Measurements from ENCODE around the gene FNDC3A. TPM values are rescaled to one million over a fixed set of nuclear protein-coding genes. Genes with fewer than 3 reads are reported as not detected.

FNDC3A gene
- total RNA-seq, 3 donors from 2014 or later (not counting 1 experiment from before 2014, with no cell fraction given): 38.3 to 46.0 (median 41.5) TPM

- ATAC-seq (no peak), DNase-seq (no peak)
- Histone ChIP-seq H3K27ac (ENCODE audit: low read length) (no peak overlapping the region), H3K36me3 (ENCODE audit: control insufficient read depth, insufficient read depth, low read length) (no peaks in the 10 kb centered on the region), H3K27me3 (ENCODE audit: control insufficient read depth, insufficient read depth, low read length) (peaks cover 16% of the 10 kb centered on the region), H3K4me1 (ENCODE audit: control insufficient read depth, insufficient read depth, low read length) (peaks cover 19% of the 10 kb centered on the region), H3K4me3 (ENCODE audit: low read length) (no peak overlapping the region), H3K9me3 (ENCODE audit: control insufficient read depth, insufficient read depth, low read length) (no peaks in the 10 kb centered on the region)
- Mint-ChIP-seq H3K27ac (no peak overlapping the region), H3K9me3 (no peaks in the 10 kb centered on the region), H3K36me3 (no peaks in the 10 kb centered on the region), H3K4me3 (peak overlapping the region; percentile 13), H3K4me1 (peaks cover 16 to 21% of the 10 kb centered on the region in 2 donors), H3K27me3 (ENCODE audit: low read depth in 2 of 2) (peaks cover 44 to 47% of the 10 kb centered on the region in 2 donors)
- 91% methylated on average over 17 of the region's 17 CpGs for WGBS (ENCODE audit: insufficient coverage)
- intact Hi-C loops (cut with micrococcal nuclease): loop anchor here (5.0 kb wide), 1 partner anchor 64 kb away; no protein-coding TSS in a partner anchor
- no peak for TF ChIP-seq CTCF (IDR thresholded peaks at IDR 0.05)
These were observed 242.3 kb downstream of the FNDC3A start for GRCh38 chr13:49217962-49218492.

- peak overlapping the region; percentile 78 for H3K4me3 Mint-ChIP-seq
- DNase-seq: no peak
- no peak for TF ChIP-seq CTCF (IDR thresholded peaks at IDR 0.05)
These were observed 242.9 kb downstream of the FNDC3A start for GRCh38 chr13:49218493-49219051.

GRCh38 chr13:49219647-49220035, 243.9 kb downstream of the FNDC3A start:
- DNase-seq: no peak
- no peak for ATAC-seq
- H3K4me1 ChIP-seq (ENCODE audit: control insufficient read depth, insufficient read depth, low read length): peaks cover 17% of the 10 kb centered on the region
- no peak for TF ChIP-seq CTCF (IDR thresholded peaks at IDR 0.05)
- Mint-ChIP-seq H3K9me3 (no peaks in the 10 kb centered on the region), H3K27ac (no peak overlapping the region), H3K36me3 (no peaks in the 10 kb centered on the region), H3K27me3 (ENCODE audit: low read depth in 2 of 2) (peaks cover 44 to 47% of the 10 kb centered on the region in 2 donors), H3K4me1 (peaks cover 13 to 19% of the 10 kb centered on the region in 2 donors), H3K4me3 (peak overlapping the region; percentile 52)
- no peaks in the 10 kb centered on the region for H3K9me3 ChIP-seq (ENCODE audit: control insufficient read depth, insufficient read depth, low read length)
- H3K36me3 ChIP-seq (ENCODE audit: control insufficient read depth, insufficient read depth, low read length): no peaks in the 10 kb centered on the region
- intact Hi-C loops (cut with micrococcal nuclease): loop anchor here (5.0 kb wide), 1 partner anchor 63 kb away; no protein-coding TSS in a partner anchor
- H3K27me3 ChIP-seq (ENCODE audit: control insufficient read depth, insufficient read depth, low read length): peaks cover 16% of the 10 kb centered on the region
- no peak overlapping the region for H3K4me3 ChIP-seq (ENCODE audit: low read length)
- no peak overlapping the region for H3K27ac ChIP-seq (ENCODE audit: low read length)
- WGBS (ENCODE audit: insufficient coverage): 26% methylated on average over 17 of the region's 17 CpGs

More at GRCh38 chr13:49218493-49219051, 242.9 kb downstream of the FNDC3A start:
- no peak overlapping the region for H3K4me3 ChIP-seq (ENCODE audit: low read length)
- H3K27me3 Mint-ChIP-seq (ENCODE audit: low read depth in 2 of 2): peaks cover 44 to 47% of the 10 kb centered on the region in 2 donors
- H3K4me1 Mint-ChIP-seq: peaks cover 16 to 21% of the 10 kb centered on the region in 2 donors
- no peaks in the 10 kb centered on the region for H3K9me3 Mint-ChIP-seq
- H3K36me3 Mint-ChIP-seq: no peaks in the 10 kb centered on the region
- peaks cover 16% of the 10 kb centered on the region for H3K27me3 ChIP-seq (ENCODE audit: control insufficient read depth, insufficient read depth, low read length)
- peaks cover 19% of the 10 kb centered on the region for H3K4me1 ChIP-seq (ENCODE audit: control insufficient read depth, insufficient read depth, low read length)
- intact Hi-C loops (cut with micrococcal nuclease): loop anchor here (5.0 kb wide), 1 partner anchor 64 kb away; no protein-coding TSS in a partner anchor
- ATAC-seq: no peak
- 77% methylated on average over 25 of the region's 25 CpGs for WGBS (ENCODE audit: insufficient coverage)
- H3K9me3 ChIP-seq (ENCODE audit: control insufficient read depth, insufficient read depth, low read length): no peaks in the 10 kb centered on the region
- no peak overlapping the region for H3K27ac ChIP-seq (ENCODE audit: low read length)
- H3K36me3 ChIP-seq (ENCODE audit: control insufficient read depth, insufficient read depth, low read length): no peaks in the 10 kb centered on the region
- H3K27ac Mint-ChIP-seq: no peak overlapping the region

All from natural killer cell (primary cell).